ENCODE data around the gene GHRH.

GHRH gene

GRCh38 chr20:37236462-37236861 lies 25.2 kb downstream of the GHRH start:
- no peak for DNase-seq

GRCh38 chr20:37235065-37235464 lies 26.5 kb downstream of the GHRH start:
- DNase-seq, result no peak

- no peak for DNase-seq
These were observed 27.4 kb downstream of the GHRH start for GRCh38 chr20:37234254-37234581.

DNA sequence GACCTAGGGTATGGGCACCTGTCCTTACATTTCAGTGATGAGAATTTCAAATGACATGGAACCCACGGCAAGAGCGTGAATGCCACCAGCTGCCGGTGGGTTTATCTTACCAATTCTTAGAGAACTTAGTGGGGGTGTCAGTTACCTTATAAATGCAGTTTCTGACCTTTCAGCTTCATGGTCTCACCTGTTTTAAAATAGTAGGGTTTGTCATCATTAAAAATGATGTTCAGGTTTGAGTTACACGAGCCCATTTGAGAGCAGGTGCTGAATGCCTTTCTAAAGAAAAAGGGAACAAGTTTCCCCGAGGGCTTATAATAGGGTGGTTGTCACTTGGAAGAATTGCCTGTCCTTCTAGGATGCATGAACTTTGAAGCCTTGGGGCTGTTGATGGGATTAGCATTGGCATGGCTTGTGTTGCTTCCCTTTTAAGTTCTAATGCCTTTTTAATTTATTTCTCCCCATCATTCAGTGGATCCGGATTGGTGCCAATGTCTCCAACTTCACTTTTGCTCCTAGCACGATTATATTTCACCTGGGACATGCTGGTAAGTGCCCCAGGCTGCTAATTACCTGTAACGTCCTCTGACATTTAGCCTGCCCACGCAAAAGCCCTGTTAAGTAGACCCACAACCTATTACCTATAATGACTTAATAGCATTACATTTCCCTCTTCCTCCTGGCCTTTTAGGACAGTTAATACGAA lies 27.9 kb downstream of the GHRH start:
- no peak for DNase-seq

DNA sequence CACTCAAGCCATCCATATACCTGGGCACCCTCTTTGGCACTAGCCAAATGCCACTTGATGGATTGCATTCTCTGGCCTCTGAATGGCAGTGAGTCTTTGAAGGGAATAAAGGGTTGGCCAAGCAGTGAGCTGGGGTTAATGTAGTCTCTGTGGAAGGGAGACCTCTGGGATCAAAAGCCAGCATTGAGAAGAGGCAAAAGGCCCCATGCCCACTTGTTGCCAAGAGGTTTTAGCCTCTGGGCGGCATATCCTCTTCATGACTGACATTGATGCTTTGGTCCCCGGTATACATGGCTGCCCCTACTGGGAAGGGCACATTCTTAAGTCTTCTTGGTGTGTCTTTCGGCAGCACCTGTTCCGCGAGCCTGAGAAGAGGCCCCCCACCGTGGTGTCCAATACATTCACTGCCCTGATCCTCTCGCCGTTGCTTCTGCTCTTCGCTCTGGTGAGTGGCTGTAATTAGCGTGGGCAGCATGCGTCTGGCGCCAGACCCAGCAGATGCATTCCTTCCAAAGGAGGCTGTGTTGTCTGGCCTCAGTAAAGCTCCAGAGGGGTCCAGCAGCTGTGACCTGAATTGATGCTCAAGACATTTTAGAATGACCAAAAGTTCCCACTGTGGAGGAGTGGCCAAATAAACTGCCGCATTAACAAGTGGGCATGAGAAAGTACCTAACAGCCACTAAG lies 29.5 kb downstream of the GHRH start:
- no peak for DNase-seq

DNA sequence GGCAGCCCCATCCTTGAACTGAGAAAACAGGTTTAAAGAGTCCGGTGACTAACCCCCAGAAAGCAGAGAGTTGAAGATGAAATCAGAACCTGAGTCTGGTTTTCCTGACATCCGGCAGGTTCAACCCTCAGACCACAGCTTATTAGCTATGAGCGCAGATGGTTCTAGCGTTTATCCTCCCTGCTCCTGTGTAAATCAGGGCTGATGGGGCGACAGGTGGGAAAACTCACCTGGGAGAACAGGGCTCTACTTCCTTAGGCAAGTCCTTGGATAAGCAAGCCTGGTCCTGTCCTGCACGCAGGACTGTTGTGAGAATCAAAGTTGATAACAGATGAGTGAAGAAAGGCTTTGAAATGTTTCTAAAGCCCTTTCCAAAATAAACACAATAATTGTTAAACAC lies 31.4 kb downstream of the GHRH start:
- no peak for DNase-seq

DNA sequence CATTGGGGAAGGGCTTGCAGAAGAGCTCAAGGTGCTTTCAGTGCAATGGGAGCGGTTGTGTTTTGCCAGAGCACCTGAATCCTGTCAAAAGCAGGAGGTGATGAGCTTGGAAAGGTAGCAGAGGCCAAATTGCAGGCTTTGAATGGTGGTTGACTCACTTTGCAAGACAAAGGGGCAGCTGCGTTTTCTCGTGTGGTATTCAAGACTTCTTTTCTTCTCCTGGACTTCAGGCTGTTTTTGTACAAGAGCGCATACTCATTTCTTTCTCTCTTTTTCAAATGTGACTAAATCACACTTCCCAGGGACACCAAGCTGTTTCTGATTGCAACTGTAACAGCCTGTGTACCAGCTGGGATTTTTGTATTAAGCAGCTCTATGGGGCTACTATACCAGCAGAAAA lies 32.3 kb downstream of the GHRH start:
- DNase-seq, result no peak

GRCh38 chr20:37228656-37229055 lies 33.0 kb downstream of the GHRH start:
- DNase-seq, result no peak

DNA sequence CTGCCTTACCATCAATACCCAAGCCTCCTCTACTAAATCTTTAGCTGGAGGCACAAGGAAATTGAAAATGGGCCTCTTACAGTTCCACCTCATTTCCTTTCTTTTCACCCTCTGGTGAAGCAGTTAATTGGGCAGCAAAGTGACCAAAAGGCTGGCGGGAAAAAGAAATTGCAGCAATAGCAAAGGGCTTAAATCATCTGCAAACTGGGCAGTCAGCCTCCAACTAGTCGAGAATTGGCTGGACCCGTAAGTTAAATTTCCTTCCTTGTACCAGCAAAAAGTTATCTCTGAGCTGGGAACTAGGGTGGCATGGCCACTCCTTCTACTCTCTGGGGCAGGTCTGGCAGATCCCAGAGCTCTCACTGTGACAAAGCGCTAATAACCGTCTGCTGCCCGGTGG lies 33.5 kb downstream of the GHRH start:
- DNase-seq, result no peak

- no peak for DNase-seq
These were observed 34.7 kb downstream of the GHRH start for GRCh38 chr20:37226889-37227288.

- no peak for DNase-seq
These were observed 36.5 kb downstream of the GHRH start for GRCh38 chr20:37225146-37225545.

DNA sequence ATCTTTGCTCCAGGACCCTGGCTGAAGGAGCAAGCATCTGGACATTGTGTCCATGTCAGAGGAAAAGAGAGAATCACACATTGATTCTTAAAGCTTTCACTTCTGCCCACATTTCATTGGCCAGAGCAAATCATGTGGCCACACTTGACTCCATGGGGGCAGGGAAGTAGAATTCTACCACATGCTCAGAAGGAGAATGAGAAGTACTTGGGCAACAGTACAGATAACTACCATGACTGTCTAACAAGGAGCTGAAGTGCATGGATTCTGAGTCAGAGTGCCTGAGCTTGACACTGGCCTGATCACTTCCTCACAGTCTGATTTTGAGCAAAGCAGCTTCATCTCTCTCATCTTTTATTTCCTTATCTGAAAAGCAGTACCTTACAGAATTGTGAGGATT lies 38.6 kb downstream of the GHRH start:
- peak; percentile 84 for DNase-seq

GRCh38 chr20:37222086-37222485 lies 39.5 kb downstream of the GHRH start:
- no peak for DNase-seq

GRCh38 chr20:37220731-37221130 lies 40.9 kb downstream of the GHRH start:
- DNase-seq, result no peak

DNA sequence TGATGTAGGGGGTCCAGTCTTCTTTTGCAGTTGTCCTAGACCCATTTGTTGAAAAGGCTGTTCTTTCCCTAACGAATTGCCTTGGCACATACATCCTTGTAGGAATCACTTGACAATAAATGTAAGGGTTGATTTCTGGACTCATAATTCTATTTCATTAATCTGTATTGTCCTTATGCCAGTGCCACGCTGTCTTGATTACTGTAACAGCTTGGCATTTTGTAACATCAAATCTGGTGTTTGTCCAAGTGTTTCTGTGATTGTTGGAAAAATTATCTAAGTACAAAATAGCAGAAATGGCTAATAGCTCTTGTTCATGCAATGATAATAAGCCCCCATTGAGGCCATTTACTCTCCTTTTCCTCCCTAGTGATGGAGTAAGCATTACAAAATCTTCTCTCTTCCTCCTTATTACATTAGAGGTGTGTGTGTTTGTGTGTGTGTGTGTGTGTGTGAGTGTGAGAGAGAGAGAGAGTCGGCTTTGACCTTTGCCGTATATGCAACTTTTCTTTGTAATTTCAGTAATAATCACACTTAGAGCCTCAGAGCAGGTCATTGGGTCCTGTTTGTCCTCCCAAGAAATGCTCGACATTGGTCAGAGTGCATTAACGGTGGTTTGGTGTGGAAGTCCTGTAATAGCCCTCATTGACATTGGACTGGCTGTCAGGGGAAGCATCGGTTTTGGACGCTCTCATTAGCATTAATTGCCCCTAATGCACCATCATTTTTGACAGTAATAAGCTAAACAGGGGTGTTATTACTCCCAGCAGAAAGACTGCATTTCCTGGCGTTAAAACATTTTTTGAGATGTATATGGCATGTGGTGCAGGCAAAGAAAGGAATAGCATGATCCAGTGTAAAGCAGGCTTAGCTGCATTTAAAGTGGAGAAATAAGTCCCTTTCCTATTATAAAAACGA lies 41.6 kb downstream of the GHRH start:
- no peak for DNase-seq

DNA sequence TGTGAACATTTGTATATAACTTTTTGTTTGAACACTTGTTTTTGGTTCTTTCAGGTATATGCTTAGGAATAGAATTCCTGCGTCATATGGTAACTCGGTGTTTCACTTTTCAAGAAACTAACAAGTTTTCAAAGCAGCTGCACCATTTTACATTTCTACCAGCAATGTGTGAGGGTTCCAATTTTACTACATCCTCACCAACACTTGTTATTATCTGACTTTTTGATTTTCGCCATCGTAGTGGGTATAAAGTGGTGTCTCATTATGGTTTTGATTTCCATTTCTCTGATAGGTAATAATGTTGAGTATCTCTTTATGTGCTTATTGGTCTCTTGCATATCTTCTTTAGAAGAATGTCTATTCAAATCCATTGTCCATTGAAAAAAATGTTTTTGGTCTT lies 42.6 kb downstream of the GHRH start:
- DNase-seq, result no peak

- no peak for DNase-seq
These were observed 43.2 kb downstream of the GHRH start for GRCh38 chr20:37218441-37218840.

- DNase-seq, result no peak
These were observed 51.8 kb downstream of the GHRH start for GRCh38 chr20:37209661-37210314.

- no peak for DNase-seq
These were observed 52.4 kb downstream of the GHRH start for GRCh38 chr20:37209193-37209592.

DNA sequence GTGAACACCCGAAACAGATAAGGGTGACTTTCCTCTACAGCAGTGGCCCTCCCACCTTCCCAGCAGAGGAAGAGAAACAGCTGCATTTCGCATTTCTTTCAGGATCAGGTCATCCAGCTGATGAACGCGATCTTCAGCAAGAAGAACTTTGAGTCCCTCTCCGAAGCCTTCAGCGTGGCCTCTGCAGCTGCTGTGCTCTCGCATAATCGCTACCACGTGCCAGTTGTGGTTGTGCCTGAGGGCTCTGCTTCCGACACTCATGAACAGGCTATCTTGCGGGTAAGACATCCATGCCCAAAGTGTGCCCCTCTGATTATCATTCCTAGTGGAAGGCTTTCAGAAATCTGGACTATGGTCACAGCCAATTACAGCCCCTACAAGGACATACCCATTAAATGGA lies 54.4 kb downstream of the GHRH start:
- no peak for DNase-seq

- no peak for DNase-seq
These were observed 55.8 kb downstream of the GHRH start for GRCh38 chr20:37205794-37206193.

DNA sequence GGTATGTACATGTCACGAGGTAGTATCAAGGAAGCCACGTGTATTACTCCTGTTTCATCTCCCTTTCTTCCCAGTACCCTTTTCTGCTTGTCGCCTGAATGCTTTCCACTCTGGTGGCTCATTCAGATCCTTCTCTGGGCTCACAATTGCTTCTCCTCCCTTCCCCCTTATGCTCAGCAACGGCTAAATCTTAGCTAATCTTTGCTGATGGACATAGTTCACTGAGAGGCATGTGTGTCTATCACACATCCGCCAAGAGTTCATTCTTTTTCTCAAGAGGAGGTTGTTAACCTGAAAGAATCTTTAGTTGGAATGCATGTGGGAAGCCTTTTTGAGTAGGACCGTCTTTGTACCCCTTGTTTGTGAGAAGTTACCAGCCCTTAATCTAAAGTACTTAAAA lies 56.5 kb downstream of the GHRH start:
- DNase-seq, result no peak

GRCh38 chr20:37204056-37204455 lies 57.6 kb downstream of the GHRH start:
- no peak for DNase-seq

Measured in hematopoietic multipotent progenitor cell treated with erythropoietin and hydrocortisone succinate and interleukin-3 and kit ligand, for 4 days (in vitro differentiated cells).